ENCODE measurements around the gene TRPV3. TPM values are rescaled to one million over a fixed set of nuclear protein-coding genes. Genes with fewer than 3 reads are reported as not detected.

TRPV3 gene
- total RNA-seq, 2 experiments from 2014 or later = 0.06 TPM; not detected in 1

GRCh38 chr17:3513305-3514035 is 44.1 kb downstream of the TRPV3 start:
- POLR2A ChIA-PET = no interaction called here

GRCh38 chr17:3512505-3513171 is 45.0 kb downstream of the TRPV3 start:
- Histone ChIP-seq H2AFZ (ENCODE audit: low read length) (no peak overlapping the region), H3K9me2 (ENCODE audit: insufficient read depth, low read length) (no peaks in the 10 kb centered on the region), H3K9me3 (ENCODE audit: low read length) (no peaks in the 10 kb centered on the region), H3K36me3 (ENCODE audit: insufficient read depth, low read length) (no peaks in the 10 kb centered on the region), H3K79me2 (ENCODE audit: insufficient read depth, low read depth, low read length) (no peaks in the 10 kb centered on the region), H3K4me3 (ENCODE audit: low read depth, low read length, poor library complexity, severe bottlenecking) (no peak overlapping the region), H4K20me1 (ENCODE audit: insufficient read depth, low read length) (no peaks in the 10 kb centered on the region), H3K4me1 (ENCODE audit: insufficient read depth, low read length, poor library complexity, severe bottlenecking) (no peaks in the 10 kb centered on the region), H3K4me2 (ENCODE audit: low read length) (no peak overlapping the region), H3K27ac (ENCODE audit: low read depth, low read length, poor library complexity, severe bottlenecking) (no peak overlapping the region)
- POLR2A ChIA-PET = no interaction called here
- intact Hi-C loops (cut with micrococcal nuclease; ENCODE audit: unreplicated experiment) = no loop called here
- DNase-seq (ENCODE audit: low spot score) = no peak
- no TSS peak for BruUV-seq (replicated peaks)
- TF ChIP-seq CTCF (conservative IDR thresholded peaks at IDR 0.05; ENCODE audit: low read length) (no peak), EZH2phosphoT487 (IDR thresholded peaks at IDR 0.05; ENCODE audit: borderline replicate concordance, low read depth, low read length) (no peak)
- CTCF ChIA-PET (ENCODE audit: unreplicated experiment) = no interaction called here

More at GRCh38 chr17:3513305-3514035, 44.1 kb downstream of the TRPV3 start:
- Histone ChIP-seq H3K9me3 (ENCODE audit: low read length) (no peaks in the 10 kb centered on the region), H2AFZ (ENCODE audit: low read length) (no peak overlapping the region), H3K36me3 (ENCODE audit: insufficient read depth, low read length) (no peaks in the 10 kb centered on the region), H3K27ac (ENCODE audit: low read depth, low read length, poor library complexity, severe bottlenecking) (no peak overlapping the region), H3K9me2 (ENCODE audit: insufficient read depth, low read length) (no peaks in the 10 kb centered on the region), H3K4me3 (ENCODE audit: low read depth, low read length, poor library complexity, severe bottlenecking) (no peak overlapping the region), H4K20me1 (ENCODE audit: insufficient read depth, low read length) (no peaks in the 10 kb centered on the region), H3K79me2 (ENCODE audit: insufficient read depth, low read depth, low read length) (no peaks in the 10 kb centered on the region), H3K4me2 (ENCODE audit: low read length) (no peak overlapping the region), H3K4me1 (ENCODE audit: insufficient read depth, low read length, poor library complexity, severe bottlenecking) (no peaks in the 10 kb centered on the region)
- TF ChIP-seq EZH2phosphoT487 (IDR thresholded peaks at IDR 0.05; ENCODE audit: borderline replicate concordance, low read depth, low read length) (no peak), CTCF (conservative IDR thresholded peaks at IDR 0.05; ENCODE audit: low read length) (no peak)
- DNase-seq (ENCODE audit: low spot score) = no peak
- BruUV-seq (replicated peaks) = no TSS peak
- intact Hi-C loops (cut with micrococcal nuclease; ENCODE audit: unreplicated experiment) = no loop called here
- CTCF ChIA-PET (ENCODE audit: unreplicated experiment) = no interaction called here

Measured in OCI-LY7 (cell line).